A172 (cell line): ENCODE data around the gene NPIPB8. TPM values are rescaled to one million over a fixed set of nuclear protein-coding genes. Genes with fewer than 3 reads are reported as not detected.
"Not testable (repeated sequence)": the region's sequence is repeated elsewhere in the genome, so short reads cannot be mapped to it uniquely, and the experiment has no call there.

Experiments used
- DNase-seq: peaks from one replicate; pipeline ENCODE4 v3.0.0-alpha.2; 2015; ENCODE audit warnings: low spot score
- total RNA-seq: library from RNA; depleted of rRNA; stranded (reverse); fragments of >200 nt; shearing (Covaris generic); gene quantifications from 2 replicates; pipeline ENCODE4 v1.2.3, GENCODE V29; 2014

Gene NPIPB8
- total RNA-seq, 1 experiment from 2014 or later = not detected

GRCh38 chr16:28606291-28607115, 31.4 kb upstream of the NPIPB8 start:
- no peak for DNase-seq

- DNase-seq = no peak
These were observed 30.7 kb upstream of the NPIPB8 start for GRCh38 chr16:28607116-28607623.

- DNase-seq = not testable (repeated sequence)
These were observed 30.0 kb upstream of the NPIPB8 start for GRCh38 chr16:28607681-28608495.

GRCh38 chr16:28608496-28608808, 29.4 kb upstream of the NPIPB8 start:
- not testable (repeated sequence) for DNase-seq

- DNase-seq = not testable (repeated sequence)
These were observed 28.8 kb upstream of the NPIPB8 start for GRCh38 chr16:28608867-28609596.

- peak; percentile 57 for DNase-seq
These were observed 28.0 kb upstream of the NPIPB8 start, which contains the start of gene SULT1A1 for GRCh38 chr16:28609631-28610594. SULT1A1 (minus strand) TSS chr16:28610044; CDS start chr16:28608855, 1,189 bp downstream.

GRCh38 chr16:28610595-28611191, 27.2 kb upstream of the NPIPB8 start:
- no peak for DNase-seq

- DNase-seq = not testable (repeated sequence)
These were observed 25.2 kb upstream of the NPIPB8 start for GRCh38 chr16:28612359-28613280.

GRCh38 chr16:28613912-28614311, 24.0 kb upstream of the NPIPB8 start:
- DNase-seq = not testable (repeated sequence)

- not testable (repeated sequence) for DNase-seq
These were observed 23.3 kb upstream of the NPIPB8 start for GRCh38 chr16:28614561-28614960.

- peak; percentile 65 for DNase-seq
These were observed 22.2 kb upstream of the NPIPB8 start for GRCh38 chr16:28615486-28616223.

- not testable (repeated sequence) for DNase-seq
These were observed 21.7 kb upstream of the NPIPB8 start for GRCh38 chr16:28616224-28616577.

GRCh38 chr16:28616636-28617035, 21.2 kb upstream of the NPIPB8 start:
- DNase-seq = no peak

GRCh38 chr16:28617874-28618273, 20.0 kb upstream of the NPIPB8 start:
- no peak for DNase-seq

- not testable (repeated sequence) for DNase-seq
These were observed 17.5 kb upstream of the NPIPB8 start for GRCh38 chr16:28620316-28620715.

- no peak for DNase-seq
These were observed 16.2 kb upstream of the NPIPB8 start for GRCh38 chr16:28621481-28622155.

GRCh38 chr16:28622532-28623171, 15.2 kb upstream of the NPIPB8 start:
- DNase-seq = not testable (repeated sequence)
